Upper lobe of left lung (tissue), 6 donors: ENCODE measurements around the gene SATB1. TPM values are rescaled to one million over a fixed set of nuclear protein-coding genes. Genes with fewer than 3 reads are reported as not detected.

Experiments
- ATAC-seq, 2 donors: fragments of 200-7000 bp; cut with Tn5 transposase; one replicate each; pipeline ENCODE4 v1.9.1; 2022; ENCODE audit warnings: mild to moderate bottlenecking in 2 of 2, moderate library complexity in 2 of 2; ENCODE audit not compliant: low FRiP score in 2 of 2
- DNase-seq, 2 donors: peaks; one replicate each; pipeline ENCODE4 v3.0.0-alpha.2; 2019 to 2020
- H3K27ac ChIP-seq, 4 donors: fragments of 200-600 bp; sonication (generic); one replicate each; pipeline ENCODE4 v1.5.1; 2016 to 2019
- H3K27me3 ChIP-seq, 4 donors: fragments of 200-600 bp; sonication (generic); one replicate each; pipeline ENCODE4 v1.5.1; 2017 to 2019
- H3K36me3 ChIP-seq, 4 donors: fragments of 200-600 bp; sonication (generic); one replicate each; pipeline ENCODE4 v1.5.1; 2016 to 2019
- H3K4me1 ChIP-seq, 4 donors: fragments of 200-600 bp; sonication (generic); one replicate each; pipeline ENCODE4 v1.5.1; 2018 to 2019
- H3K4me3 ChIP-seq, 4 donors: fragments of 200-600 bp; sonication (generic); one replicate each; pipeline ENCODE4 v1.5.1; 2017 to 2019; ENCODE audit warnings: mild to moderate bottlenecking in 2 of 4, moderate library complexity in 1 of 4
- H3K9me3 ChIP-seq, 4 donors: fragments of 200-600 bp; sonication (generic); one replicate each; pipeline ENCODE4 v1.5.1; 2018 to 2019
- CTCF ChIP-seq, 6 experiments: fragments of 450-650 bp in 4 of 6; fragments of 200-600 bp in 2 of 6; sonication (generic) in 2 of 6; IDR thresholded peaks; one replicate each; pipeline ENCODE4 v1.5.1; 2016 to 2019; ENCODE audit warnings: antibody characterized with exemption in 6 of 6
- EP300 ChIP-seq, 4 donors: sonication (generic); formaldehyde crosslinking; IDR thresholded peaks; one replicate each; pipeline ENCODE4 v1.5.1; 2017; ENCODE audit warnings: antibody characterized with exemption in 4 of 4, control low read depth in 2 of 4
- POLR2A ChIP-seq, 4 donors: fragments of 450-650 bp; IDR thresholded peaks; one replicate each; pipeline ENCODE4 v1.5.1; 2016 to 2017; ENCODE audit warnings: antibody characterized with exemption in 4 of 4, mild to moderate bottlenecking in 2 of 4
- POLR2AphosphoS5 ChIP-seq, 2 donors: sonication (generic); formaldehyde crosslinking; IDR thresholded peaks; one replicate each; pipeline ENCODE4 v1.5.1; 2017; ENCODE audit warnings: antibody characterized with exemption in 2 of 2
- WGBS, 2 donors: methylation state at CpG; one replicate each; pipeline ENCODE4 v1.1.5; 2017 to 2018; 5-methylcytosine and 5-hydroxymethylcytosine counted together
- total RNA-seq, 6 donors: library from RNA; depleted of rRNA in 4 of 6; stranded (reverse); fragments of >200 nt in 4 of 6; gene quantifications; one replicate each; pipeline versions ENCODE4 v1.1.0 to v1.2.1, GENCODE V29; 2016 to 2021
- donor health status: DM: no; HTN: no; CAD: no; lungs with moderate emphysema.
- donor health status: DM: no; HTN: yes; CAD: no; lungs with severe emphysema.

SATB1 gene
- total RNA-seq, 6 donors from 2014 or later: 25.4 to 80.7 (median 45.0) TPM

- Histone ChIP-seq H3K4me3 (no peak overlapping the region), H3K27me3 (no peaks in the 10 kb centered on the region), H3K27ac (no peak overlapping the region), H3K4me1 (no peaks in the 10 kb centered on the region), H3K36me3 (no peaks in the 10 kb centered on the region), H3K9me3 (peaks cover 0 to 8% (median 3%) of the 10 kb centered on the region in 4 donors)
- WGBS, 2 donors: 88 to 97% methylated on average over 1 of the region's 1 CpG
- TF ChIP-seq EP300 (IDR thresholded peaks at IDR 0.05) (no peak), POLR2AphosphoS5 (IDR thresholded peaks at IDR 0.05) (no peak), POLR2A (IDR thresholded peaks at IDR 0.05) (no peak), CTCF (IDR thresholded peaks at IDR 0.05) (no peak)
- DNase-seq: no peak
- ATAC-seq: no peak
Measured at GRCh38 chr3:18301781-18302180, 123.4 kb downstream of the SATB1 start.

DNA sequence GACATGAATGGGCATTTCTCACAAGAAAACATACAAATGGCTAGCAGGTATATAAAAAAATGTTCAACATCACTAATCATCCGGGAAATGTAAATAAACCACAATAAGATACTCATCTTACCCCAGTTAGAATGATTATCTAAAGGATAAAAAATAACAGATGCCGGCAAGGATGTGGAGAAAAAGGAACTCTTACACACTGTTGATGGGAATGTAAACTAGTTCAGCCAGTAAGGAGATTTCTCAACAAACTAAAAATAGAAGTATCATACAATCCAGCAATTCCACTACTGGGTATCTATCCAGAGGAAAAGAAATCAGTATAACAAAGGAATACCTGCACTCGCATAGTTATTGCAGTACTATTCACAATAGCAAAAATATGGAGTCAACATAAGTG lies 124.2 kb downstream of the SATB1 start:
- Histone ChIP-seq H3K4me3 (no peak overlapping the region), H3K4me1 (no peaks in the 10 kb centered on the region), H3K27ac (no peak overlapping the region), H3K27me3 (no peaks in the 10 kb centered on the region), H3K9me3 (peaks cover 0 to 13% (median 7%) of the 10 kb centered on the region in 4 donors), H3K36me3 (no peaks in the 10 kb centered on the region)
- WGBS, 2 donors: 81 to 82% methylated on average over 3 of the region's 3 CpGs
- TF ChIP-seq POLR2AphosphoS5 (IDR thresholded peaks at IDR 0.05) (no peak), POLR2A (IDR thresholded peaks at IDR 0.05) (no peak), CTCF (IDR thresholded peaks at IDR 0.05) (no peak)
- no peak for ATAC-seq
- DNase-seq: no peak

GRCh38 chr3:18297126-18297525 lies 128.0 kb downstream of the SATB1 start:
- no peaks in the 10 kb centered on the region for H3K36me3 ChIP-seq
- DNase-seq: no peak
- no peaks in the 10 kb centered on the region for H3K4me1 ChIP-seq
- H3K9me3 ChIP-seq: peaks cover 0 to 13% (median 7%) of the 10 kb centered on the region in 4 donors
- H3K27ac ChIP-seq: no peak overlapping the region
- no peak for ATAC-seq
- no peaks in the 10 kb centered on the region for H3K27me3 ChIP-seq
- TF ChIP-seq POLR2A (IDR thresholded peaks at IDR 0.05) (no peak), POLR2AphosphoS5 (IDR thresholded peaks at IDR 0.05) (no peak), CTCF (IDR thresholded peaks at IDR 0.05) (no peak), EP300 (IDR thresholded peaks at IDR 0.05) (no peak)
- no peak overlapping the region for H3K4me3 ChIP-seq
